ENCODE results near the gene TRIM65. TPM values are rescaled to one million over a fixed set of nuclear protein-coding genes. Genes with fewer than 3 reads are reported as not detected.

TRIM65 gene
- total and polyA plus RNA-seq, 7 donors, result 9.0 to 14.8 (median 9.3) TPM

DNA sequence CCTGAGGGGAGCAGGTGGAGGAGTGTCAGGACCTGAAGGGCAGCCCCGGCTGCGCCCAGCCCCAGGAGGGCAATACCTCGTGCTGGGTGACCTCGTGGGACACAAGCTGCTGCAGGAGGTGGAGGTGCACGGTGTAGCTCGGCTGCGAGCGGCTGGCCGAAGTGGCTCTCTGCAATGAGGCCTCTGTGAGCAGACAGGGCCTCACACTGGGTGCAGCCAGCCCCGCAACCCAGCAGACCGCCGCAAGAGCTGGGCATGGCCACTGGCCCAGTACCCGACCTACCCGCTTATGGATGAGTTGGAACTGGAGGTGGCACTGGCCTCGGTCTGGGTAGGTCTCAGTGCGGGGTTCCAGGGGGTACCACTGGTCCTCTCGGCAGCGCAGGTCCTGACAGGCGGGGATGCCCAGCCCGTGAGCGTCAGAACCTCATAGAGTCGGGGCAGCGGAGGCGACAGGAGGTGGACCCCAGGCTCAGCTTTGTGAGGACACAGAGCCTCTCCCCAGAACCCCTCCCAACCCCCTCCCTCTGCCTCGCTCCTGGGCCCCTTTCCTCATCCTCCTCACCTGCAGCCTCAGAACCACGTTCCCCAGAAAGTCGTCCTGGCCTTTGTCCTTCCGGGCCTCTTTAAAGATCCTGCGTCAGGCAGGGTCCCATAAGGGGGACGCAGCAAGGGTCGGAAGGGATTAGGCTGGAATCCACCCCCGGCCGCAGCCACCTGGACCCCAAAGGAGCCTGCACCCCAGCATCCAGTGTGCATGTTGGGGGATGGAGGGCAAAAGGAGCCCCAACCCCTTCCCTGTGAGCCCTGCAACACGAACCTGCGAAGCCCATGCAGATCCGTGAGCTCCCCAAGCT lies 56.6 kb downstream of the TRIM65 start:
- ATAC-seq (no peak), DNase-seq (no peak)
- 90 to 93% (median 91%) methylated on average over 33 to 36 of the region's 36 CpGs for WGBS, 3 donors

More for the DNA sequence above, 56.6 kb downstream of the TRIM65 start:
- intact Hi-C loops (cut with DNase I), result no loop called here
- H3K27me3 ChIP-seq (ENCODE audit: insufficient read depth in 3 of 3, low read length in 2 of 3), result no peaks in the 10 kb centered on the region
- H3K9me3 ChIP-seq, result no peaks in the 10 kb centered on the region
- H3K27ac ChIP-seq, result no peak overlapping the region
- H3K4me3 ChIP-seq, result no peak overlapping the region
- H3K4me1 ChIP-seq, result peaks cover 7% of the 10 kb centered on the region
- peaks cover 0 to 33% of the 10 kb centered on the region in 2 donors for H3K36me3 ChIP-seq (ENCODE audit: insufficient read depth in 1 of 2, low read depth in 1 of 2)
- TF ChIP-seq, protein P1, sequence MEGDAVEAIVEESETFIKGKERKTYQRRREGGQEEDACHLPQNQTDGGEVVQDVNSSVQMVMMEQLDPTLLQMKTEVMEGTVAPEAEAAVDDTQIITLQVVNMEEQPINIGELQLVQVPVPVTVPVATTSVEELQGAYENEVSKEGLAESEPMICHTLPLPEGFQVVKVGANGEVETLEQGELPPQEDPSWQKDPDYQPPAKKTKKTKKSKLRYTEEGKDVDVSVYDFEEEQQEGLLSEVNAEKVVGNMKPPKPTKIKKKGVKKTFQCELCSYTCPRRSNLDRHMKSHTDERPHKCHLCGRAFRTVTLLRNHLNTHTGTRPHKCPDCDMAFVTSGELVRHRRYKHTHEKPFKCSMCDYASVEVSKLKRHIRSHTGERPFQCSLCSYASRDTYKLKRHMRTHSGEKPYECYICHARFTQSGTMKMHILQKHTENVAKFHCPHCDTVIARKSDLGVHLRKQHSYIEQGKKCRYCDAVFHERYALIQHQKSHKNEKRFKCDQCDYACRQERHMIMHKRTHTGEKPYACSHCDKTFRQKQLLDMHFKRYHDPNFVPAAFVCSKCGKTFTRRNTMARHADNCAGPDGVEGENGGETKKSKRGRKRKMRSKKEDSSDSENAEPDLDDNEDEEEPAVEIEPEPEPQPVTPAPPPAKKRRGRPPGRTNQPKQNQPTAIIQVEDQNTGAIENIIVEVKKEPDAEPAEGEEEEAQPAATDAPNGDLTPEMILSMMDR (IDR thresholded peaks at IDR 0.05), result no peak

Other genes starting within 250 kb of the TRIM65 start
- 10 to 100 TPM in 2 of 4 donors, 1 to 10 TPM in 2; 6.8 to 15.5 (median 9.6) TPM for gene RECQL5, start 229.8 kb downstream of the TRIM65 start, total RNA-seq
- gene RECQL5, start 229.8 kb downstream of the TRIM65 start, polyA plus RNA-seq, result 10 to 100 TPM in 1 of 3 donors, 1 to 10 TPM in 2; 5.7 to 16.0 (median 7.8) TPM
- 10 to 100 TPM; 40.9 to 68.5 (median 46.7) TPM for gene SAP30BP, start 229.6 kb downstream of the TRIM65 start, total RNA-seq
- gene SAP30BP, start 229.6 kb downstream of the TRIM65 start, polyA plus RNA-seq, result 100 to 1,000 TPM in 1 of 3 donors, 10 to 100 TPM in 2; 71.9 to 123 (median 79.4) TPM
- 1 to 10 TPM; 1.3 to 5.7 (median 3.9) TPM for gene ITGB4, start 175.5 kb downstream of the TRIM65 start, total RNA-seq
- gene ITGB4, start 175.5 kb downstream of the TRIM65 start, polyA plus RNA-seq, result 1 to 10 TPM; 1.5 to 2.1 (median 1.6) TPM
- gene GALK1, start 131.8 kb downstream of the TRIM65 start, total RNA-seq, result 10 to 100 TPM in 1 of 4 donors, 1 to 10 TPM in 3; 7.1 to 13.2 (median 9.4) TPM
- gene GALK1, start 131.8 kb downstream of the TRIM65 start, polyA plus RNA-seq, result 10 to 100 TPM in 2 of 3 donors, 1 to 10 TPM in 1; 8.3 to 12.8 (median 11.0) TPM
- 10 to 100 TPM in 1 of 4 donors, 1 to 10 TPM in 3; 7.9 to 11.6 (median 8.2) TPM for gene UNK, start 112.1 kb downstream of the TRIM65 start, total RNA-seq
- gene UNK, start 112.1 kb downstream of the TRIM65 start, polyA plus RNA-seq, result 10 to 100 TPM in 1 of 3 donors, 1 to 10 TPM in 2; 6.9 to 13.7 (median 9.5) TPM
- gene UNC13D, start 52.5 kb downstream of the TRIM65 start, total RNA-seq, result 10 to 100 TPM in 1 of 4 donors, 1 to 10 TPM in 3; 5.1 to 12.8 (median 7.2) TPM
- gene UNC13D, start 52.5 kb downstream of the TRIM65 start, polyA plus RNA-seq, result 1 to 10 TPM; 1.7 to 3.7 (median 2.2) TPM
- gene WBP2, start 41.6 kb downstream of the TRIM65 start, total RNA-seq, result 100 to 1,000 TPM; 109 to 278 (median 164) TPM
- 100 to 1,000 TPM; 115 to 174 (median 149) TPM for gene WBP2, start 41.6 kb downstream of the TRIM65 start, polyA plus RNA-seq
- gene TRIM47, start 18.4 kb downstream of the TRIM65 start, total RNA-seq, result 10 to 100 TPM in 3 of 4 donors, 1 to 10 TPM in 1; 8.9 to 16.0 (median 10.9) TPM
- 10 to 100 TPM in 2 of 3 donors, 1 to 10 TPM in 1; 8.4 to 17.1 (median 10.9) TPM for gene TRIM47, start 18.4 kb downstream of the TRIM65 start, polyA plus RNA-seq
- gene MRPL38, start 7.9 kb upstream of the TRIM65 start, total RNA-seq, result 100 to 1,000 TPM; 107 to 168 (median 125) TPM
- gene MRPL38, start 7.9 kb upstream of the TRIM65 start, polyA plus RNA-seq, result 100 to 1,000 TPM; 104 to 115 (median 107) TPM
- gene FBF1, start 44.1 kb upstream of the TRIM65 start, total RNA-seq, result 1 to 10 TPM; 1.8 to 5.9 (median 3.7) TPM
- 10 to 100 TPM in 1 of 3 donors, 1 to 10 TPM in 2; 1.8 to 10.4 (median 3.1) TPM for gene FBF1, start 44.1 kb upstream of the TRIM65 start, polyA plus RNA-seq
- 10 to 100 TPM; 58.1 to 78.8 (median 64.4) TPM for gene ACOX1, start 82.2 kb upstream of the TRIM65 start, total RNA-seq
- 10 to 100 TPM; 13.0 to 26.1 (median 16.3) TPM for gene ACOX1, start 82.2 kb upstream of the TRIM65 start, polyA plus RNA-seq
- gene TEN1, start 82.3 kb upstream of the TRIM65 start, total RNA-seq, result 1 to 10 TPM; 3.4 to 8.8 (median 7.0) TPM
- gene TEN1, start 82.3 kb upstream of the TRIM65 start, polyA plus RNA-seq, result 10 to 100 TPM; 14.7 to 21.1 (median 19.4) TPM
- 1 to 10 TPM in 1 of 4 donors, under 1 TPM in 3; 0.60 to 1.4 (median 0.62) TPM for gene CDK3, start 103.9 kb upstream of the TRIM65 start, total RNA-seq
- gene CDK3, start 103.9 kb upstream of the TRIM65 start, polyA plus RNA-seq, result 1 to 10 TPM in 2 of 3 donors, under 1 TPM in 1; 0.47 to 1.9 (median 1.1) TPM
- under 1 TPM in 3 of 4 donors, not detected in 1; 0.16 to 0.36 (median 0.19) TPM for gene EVPL, start 130.4 kb upstream of the TRIM65 start, total RNA-seq
- gene EVPL, start 130.4 kb upstream of the TRIM65 start, polyA plus RNA-seq, result under 1 TPM; 0.03 to 0.07 (median 0.05) TPM
- 100 to 1,000 TPM in 2 of 4 donors, 10 to 100 TPM in 2; 87.3 to 117 (median 104) TPM for gene SRP68, start 175.6 kb upstream of the TRIM65 start, total RNA-seq
- 100 to 1,000 TPM in 1 of 3 donors, 10 to 100 TPM in 2; 72.4 to 141 (median 88.8) TPM for gene SRP68, start 175.6 kb upstream of the TRIM65 start, polyA plus RNA-seq
- gene GALR2, start 177.8 kb upstream of the TRIM65 start, total RNA-seq, result under 1 TPM in 1 of 4 donors, not detected in 3; 0.22 TPM
- gene GALR2, start 177.8 kb upstream of the TRIM65 start, polyA plus RNA-seq, result under 1 TPM; 0.05 to 0.16 (median 0.13) TPM
- gene ZACN, start 182.2 kb upstream of the TRIM65 start, total RNA-seq, result under 1 TPM in 1 of 4 donors, not detected in 3; 0.08 TPM
- 1 to 10 TPM in 2 of 3 donors, under 1 TPM in 1; 0.98 to 1.6 (median 1.4) TPM for gene ZACN, start 182.2 kb upstream of the TRIM65 start, polyA plus RNA-seq
- 10 to 100 TPM; 56.0 to 61.0 (median 58.3) TPM for gene EXOC7, start 206.8 kb upstream of the TRIM65 start, total RNA-seq
- 10 to 100 TPM; 26.3 to 51.6 (median 43.7) TPM for gene EXOC7, start 206.8 kb upstream of the TRIM65 start, polyA plus RNA-seq
- under 1 TPM in 2 of 4 donors, not detected in 2; 0.11 to 0.15 TPM for gene FOXJ1, start 244.3 kb upstream of the TRIM65 start, total RNA-seq
- gene FOXJ1, start 244.3 kb upstream of the TRIM65 start, polyA plus RNA-seq, result under 1 TPM; 0.07 to 0.11 (median 0.09) TPM